GM12878 (cell line): Measurements from ENCODE around the gene PPIP5K1. TPM values are rescaled to one million over a fixed set of nuclear protein-coding genes. Genes with fewer than 3 reads are reported as not detected.

Experiments
- POU2F2 ChIP-seq: IDR thresholded peaks from 3 replicates; pipeline ENCODE4 v1.6.1; 2011; ENCODE audit warnings: low read depth, mild to moderate bottlenecking, low read length, borderline replicate concordance
- WRNIP1 ChIP-seq: IDR thresholded peaks from 2 replicates; pipeline ENCODE4 v1.6.1; 2011; ENCODE audit warnings: low read depth, low read length, improper control_type of control experiment, borderline replicate concordance
- ZBED1 ChIP-seq: IDR thresholded peaks from 2 replicates; pipeline ENCODE4 v1.6.1; 2016; ENCODE audit warnings: borderline replicate concordance
- polyA plus RNA-seq, 11 experiments: library from polyadenylated mRNA; depleted of rRNA in 4 of 11; unstranded in 6 of 11; stranded (reverse) in 5 of 11; fragments of >200 nt; fragmentation: Nextera tagmentation in 4 of 11; fragmentation: Illumina TruSeq in 1 of 11; extraction: Ambion mirVana in 4 of 11; extraction: Trizol in 1 of 11; gene quantifications; 1 replicate in 1 of 11; 2 replicates in 10 of 11; pipeline versions ENCODE4 v1.2.1 to v1.2.3, GENCODE V29; 2011 to 2016; ENCODE audit warnings: inconsistent platforms in 2 of 11, missing spikeins in 2 of 11, low read depth in 1 of 11
- total RNA-seq, 4 experiments: library from RNA; depleted of rRNA in 3 of 4; stranded (reverse); fragments of >200 nt in 3 of 4; fragmentation: Illumina TruSeq in 1 of 4; extraction: Trizol in 1 of 4; gene quantifications; 2 replicates each; pipeline versions ENCODE4 v1.2.1 to v1.2.3, GENCODE V29; 2013 to 2021
- TF ChIP-seq, protein P1 (sequence below): IDR thresholded peaks from 2 replicates; pipeline ENCODE4 v1.6.1; 2012; ENCODE audit warnings: improper control_type of control experiment, low read depth, low read length; ENCODE audit not compliant: insufficient replicate concordance
- TF ChIP-seq, protein P2 (sequence below): fragments of 450-650 bp; IDR thresholded peaks from 2 replicates; pipeline ENCODE4 v1.6.1; 2016; ENCODE audit warnings: mild to moderate bottlenecking, moderate library complexity, borderline replicate concordance
- TF ChIP-seq, protein P3 (sequence below): fragments of 450-650 bp; IDR thresholded peaks from 2 replicates; pipeline ENCODE4 v1.6.1; 2017; ENCODE audit warnings: mild to moderate bottlenecking, moderate library complexity
- TF ChIP-seq, protein P4 (sequence below): fragments of 150-350 bp; IDR thresholded peaks from 2 replicates; pipeline ENCODE4 v1.6.1; 2014; ENCODE audit warnings: mild to moderate bottlenecking, low read depth, low read length
- TF ChIP-seq, protein P5 (sequence below): IDR thresholded peaks from 2 replicates; pipeline ENCODE4 v1.6.1; 2011; ENCODE audit warnings: borderline replicate concordance, low read depth, mild to moderate bottlenecking, moderate library complexity, mixed read lengths, low read length; ENCODE audit not compliant: insufficient read depth; ENCODE audit errors: extremely low read length

The PPIP5K1 gene
- total and polyA plus RNA-seq, 10 of the 15 experiments (the other 5 are each of a cell fraction or from before 2014, with no cell fraction given) = 2.5 to 54.4 (median 19.4) TPM

DNA sequence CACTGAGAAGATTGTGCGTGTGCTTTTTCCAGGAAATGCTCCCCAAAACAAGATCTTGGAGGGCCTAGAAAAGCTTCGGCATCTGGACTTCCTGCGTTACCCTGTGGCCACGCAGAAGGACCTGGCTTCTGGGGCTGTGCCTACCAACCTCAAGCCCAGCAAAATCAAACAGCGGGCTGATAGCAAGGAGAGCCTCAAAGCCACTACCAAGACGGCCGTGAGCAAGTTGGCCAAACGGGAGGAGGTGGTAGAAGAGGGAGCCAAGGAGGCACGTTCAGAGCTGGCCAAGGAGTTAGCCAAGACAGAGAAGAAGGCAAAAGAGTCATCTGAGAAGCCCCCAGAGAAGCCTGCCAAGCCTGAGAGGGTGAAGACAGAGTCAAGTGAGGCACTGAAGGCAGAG lies 67.8 kb downstream of the PPIP5K1 start (continued):
- TF ChIP-seq, protein P1, sequence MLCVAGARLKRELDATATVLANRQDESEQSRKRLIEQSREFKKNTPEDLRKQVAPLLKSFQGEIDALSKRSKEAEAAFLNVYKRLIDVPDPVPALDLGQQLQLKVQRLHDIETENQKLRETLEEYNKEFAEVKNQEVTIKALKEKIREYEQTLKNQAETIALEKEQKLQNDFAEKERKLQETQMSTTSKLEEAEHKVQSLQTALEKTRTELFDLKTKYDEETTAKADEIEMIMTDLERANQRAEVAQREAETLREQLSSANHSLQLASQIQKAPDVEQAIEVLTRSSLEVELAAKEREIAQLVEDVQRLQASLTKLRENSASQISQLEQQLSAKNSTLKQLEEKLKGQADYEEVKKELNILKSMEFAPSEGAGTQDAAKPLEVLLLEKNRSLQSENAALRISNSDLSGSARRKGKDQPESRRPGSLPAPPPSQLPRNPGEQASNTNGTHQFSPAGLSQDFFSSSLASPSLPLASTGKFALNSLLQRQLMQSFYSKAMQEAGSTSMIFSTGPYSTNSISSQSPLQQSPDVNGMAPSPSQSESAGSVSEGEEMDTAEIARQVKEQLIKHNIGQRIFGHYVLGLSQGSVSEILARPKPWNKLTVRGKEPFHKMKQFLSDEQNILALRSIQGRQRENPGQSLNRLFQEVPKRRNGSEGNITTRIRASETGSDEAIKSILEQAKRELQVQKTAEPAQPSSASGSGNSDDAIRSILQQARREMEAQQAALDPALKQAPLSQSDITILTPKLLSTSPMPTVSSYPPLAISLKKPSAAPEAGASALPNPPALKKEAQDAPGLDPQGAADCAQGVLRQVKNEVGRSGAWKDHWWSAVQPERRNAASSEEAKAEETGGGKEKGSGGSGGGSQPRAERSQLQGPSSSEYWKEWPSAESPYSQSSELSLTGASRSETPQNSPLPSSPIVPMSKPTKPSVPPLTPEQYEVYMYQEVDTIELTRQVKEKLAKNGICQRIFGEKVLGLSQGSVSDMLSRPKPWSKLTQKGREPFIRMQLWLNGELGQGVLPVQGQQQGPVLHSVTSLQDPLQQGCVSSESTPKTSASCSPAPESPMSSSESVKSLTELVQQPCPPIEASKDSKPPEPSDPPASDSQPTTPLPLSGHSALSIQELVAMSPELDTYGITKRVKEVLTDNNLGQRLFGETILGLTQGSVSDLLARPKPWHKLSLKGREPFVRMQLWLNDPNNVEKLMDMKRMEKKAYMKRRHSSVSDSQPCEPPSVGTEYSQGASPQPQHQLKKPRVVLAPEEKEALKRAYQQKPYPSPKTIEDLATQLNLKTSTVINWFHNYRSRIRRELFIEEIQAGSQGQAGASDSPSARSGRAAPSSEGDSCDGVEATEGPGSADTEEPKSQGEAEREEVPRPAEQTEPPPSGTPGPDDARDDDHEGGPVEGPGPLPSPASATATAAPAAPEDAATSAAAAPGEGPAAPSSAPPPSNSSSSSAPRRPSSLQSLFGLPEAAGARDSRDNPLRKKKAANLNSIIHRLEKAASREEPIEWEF = no peak
- TF ChIP-seq, protein P2, sequence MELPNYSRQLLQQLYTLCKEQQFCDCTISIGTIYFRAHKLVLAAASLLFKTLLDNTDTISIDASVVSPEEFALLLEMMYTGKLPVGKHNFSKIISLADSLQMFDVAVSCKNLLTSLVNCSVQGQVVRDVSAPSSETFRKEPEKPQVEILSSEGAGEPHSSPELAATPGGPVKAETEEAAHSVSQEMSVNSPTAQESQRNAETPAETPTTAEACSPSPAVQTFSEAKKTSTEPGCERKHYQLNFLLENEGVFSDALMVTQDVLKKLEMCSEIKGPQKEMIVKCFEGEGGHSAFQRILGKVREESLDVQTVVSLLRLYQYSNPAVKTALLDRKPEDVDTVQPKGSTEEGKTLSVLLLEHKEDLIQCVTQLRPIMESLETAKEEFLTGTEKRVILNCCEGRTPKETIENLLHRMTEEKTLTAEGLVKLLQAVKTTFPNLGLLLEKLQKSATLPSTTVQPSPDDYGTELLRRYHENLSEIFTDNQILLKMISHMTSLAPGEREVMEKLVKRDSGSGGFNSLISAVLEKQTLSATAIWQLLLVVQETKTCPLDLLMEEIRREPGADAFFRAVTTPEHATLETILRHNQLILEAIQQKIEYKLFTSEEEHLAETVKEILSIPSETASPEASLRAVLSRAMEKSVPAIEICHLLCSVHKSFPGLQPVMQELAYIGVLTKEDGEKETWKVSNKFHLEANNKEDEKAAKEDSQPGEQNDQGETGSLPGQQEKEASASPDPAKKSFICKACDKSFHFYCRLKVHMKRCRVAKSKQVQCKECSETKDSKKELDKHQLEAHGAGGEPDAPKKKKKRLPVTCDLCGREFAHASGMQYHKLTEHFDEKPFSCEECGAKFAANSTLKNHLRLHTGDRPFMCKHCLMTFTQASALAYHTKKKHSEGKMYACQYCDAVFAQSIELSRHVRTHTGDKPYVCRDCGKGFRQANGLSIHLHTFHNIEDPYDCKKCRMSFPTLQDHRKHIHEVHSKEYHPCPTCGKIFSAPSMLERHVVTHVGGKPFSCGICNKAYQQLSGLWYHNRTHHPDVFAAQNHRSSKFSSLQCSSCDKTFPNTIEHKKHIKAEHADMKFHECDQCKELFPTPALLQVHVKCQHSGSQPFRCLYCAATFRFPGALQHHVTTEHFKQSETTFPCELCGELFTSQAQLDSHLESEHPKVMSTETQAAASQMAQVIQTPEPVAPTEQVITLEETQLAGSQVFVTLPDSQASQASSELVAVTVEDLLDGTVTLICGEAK = no peak
- TF ChIP-seq, protein P3, sequence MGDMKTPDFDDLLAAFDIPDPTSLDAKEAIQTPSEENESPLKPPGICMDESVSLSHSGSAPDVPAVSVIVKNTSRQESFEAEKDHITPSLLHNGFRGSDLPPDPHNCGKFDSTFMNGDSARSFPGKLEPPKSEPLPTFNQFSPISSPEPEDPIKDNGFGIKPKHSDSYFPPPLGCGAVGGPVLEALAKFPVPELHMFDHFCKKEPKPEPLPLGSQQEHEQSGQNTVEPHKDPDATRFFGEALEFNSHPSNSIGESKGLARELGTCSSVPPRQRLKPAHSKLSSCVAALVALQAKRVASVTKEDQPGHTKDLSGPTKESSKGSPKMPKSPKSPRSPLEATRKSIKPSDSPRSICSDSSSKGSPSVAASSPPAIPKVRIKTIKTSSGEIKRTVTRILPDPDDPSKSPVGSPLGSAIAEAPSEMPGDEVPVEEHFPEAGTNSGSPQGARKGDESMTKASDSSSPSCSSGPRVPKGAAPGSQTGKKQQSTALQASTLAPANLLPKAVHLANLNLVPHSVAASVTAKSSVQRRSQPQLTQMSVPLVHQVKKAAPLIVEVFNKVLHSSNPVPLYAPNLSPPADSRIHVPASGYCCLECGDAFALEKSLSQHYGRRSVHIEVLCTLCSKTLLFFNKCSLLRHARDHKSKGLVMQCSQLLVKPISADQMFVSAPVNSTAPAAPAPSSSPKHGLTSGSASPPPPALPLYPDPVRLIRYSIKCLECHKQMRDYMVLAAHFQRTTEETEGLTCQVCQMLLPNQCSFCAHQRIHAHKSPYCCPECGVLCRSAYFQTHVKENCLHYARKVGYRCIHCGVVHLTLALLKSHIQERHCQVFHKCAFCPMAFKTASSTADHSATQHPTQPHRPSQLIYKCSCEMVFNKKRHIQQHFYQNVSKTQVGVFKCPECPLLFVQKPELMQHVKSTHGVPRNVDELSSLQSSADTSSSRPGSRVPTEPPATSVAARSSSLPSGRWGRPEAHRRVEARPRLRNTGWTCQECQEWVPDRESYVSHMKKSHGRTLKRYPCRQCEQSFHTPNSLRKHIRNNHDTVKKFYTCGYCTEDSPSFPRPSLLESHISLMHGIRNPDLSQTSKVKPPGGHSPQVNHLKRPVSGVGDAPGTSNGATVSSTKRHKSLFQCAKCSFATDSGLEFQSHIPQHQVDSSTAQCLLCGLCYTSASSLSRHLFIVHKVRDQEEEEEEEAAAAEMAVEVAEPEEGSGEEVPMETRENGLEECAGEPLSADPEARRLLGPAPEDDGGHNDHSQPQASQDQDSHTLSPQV = no peak
- TF ChIP-seq, protein P4, sequence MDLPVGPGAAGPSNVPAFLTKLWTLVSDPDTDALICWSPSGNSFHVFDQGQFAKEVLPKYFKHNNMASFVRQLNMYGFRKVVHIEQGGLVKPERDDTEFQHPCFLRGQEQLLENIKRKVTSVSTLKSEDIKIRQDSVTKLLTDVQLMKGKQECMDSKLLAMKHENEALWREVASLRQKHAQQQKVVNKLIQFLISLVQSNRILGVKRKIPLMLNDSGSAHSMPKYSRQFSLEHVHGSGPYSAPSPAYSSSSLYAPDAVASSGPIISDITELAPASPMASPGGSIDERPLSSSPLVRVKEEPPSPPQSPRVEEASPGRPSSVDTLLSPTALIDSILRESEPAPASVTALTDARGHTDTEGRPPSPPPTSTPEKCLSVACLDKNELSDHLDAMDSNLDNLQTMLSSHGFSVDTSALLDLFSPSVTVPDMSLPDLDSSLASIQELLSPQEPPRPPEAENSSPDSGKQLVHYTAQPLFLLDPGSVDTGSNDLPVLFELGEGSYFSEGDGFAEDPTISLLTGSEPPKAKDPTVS = no peak
- TF ChIP-seq ZBED1 (no peak), WRNIP1 (no peak), POU2F2 (no peak)
- TF ChIP-seq, protein P5, sequence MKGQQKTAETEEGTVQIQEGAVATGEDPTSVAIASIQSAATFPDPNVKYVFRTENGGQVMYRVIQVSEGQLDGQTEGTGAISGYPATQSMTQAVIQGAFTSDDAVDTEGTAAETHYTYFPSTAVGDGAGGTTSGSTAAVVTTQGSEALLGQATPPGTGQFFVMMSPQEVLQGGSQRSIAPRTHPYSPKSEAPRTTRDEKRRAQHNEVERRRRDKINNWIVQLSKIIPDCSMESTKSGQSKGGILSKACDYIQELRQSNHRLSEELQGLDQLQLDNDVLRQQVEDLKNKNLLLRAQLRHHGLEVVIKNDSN = no peak
